Iris pigment epithelial cell (primary cell): Measurements from ENCODE around the gene KRTAP4-16.
"Not testable (repeated sequence)": the region's sequence is repeated elsewhere in the genome, so short reads cannot be mapped to it uniquely, and the experiment has no call there.

Source experiments
- DNase-seq: peaks from one replicate; pipeline ENCODE4 v3.0.0-alpha.2; 2011; ENCODE audit warnings: low read depth

KRTAP4-16 gene

DNA sequence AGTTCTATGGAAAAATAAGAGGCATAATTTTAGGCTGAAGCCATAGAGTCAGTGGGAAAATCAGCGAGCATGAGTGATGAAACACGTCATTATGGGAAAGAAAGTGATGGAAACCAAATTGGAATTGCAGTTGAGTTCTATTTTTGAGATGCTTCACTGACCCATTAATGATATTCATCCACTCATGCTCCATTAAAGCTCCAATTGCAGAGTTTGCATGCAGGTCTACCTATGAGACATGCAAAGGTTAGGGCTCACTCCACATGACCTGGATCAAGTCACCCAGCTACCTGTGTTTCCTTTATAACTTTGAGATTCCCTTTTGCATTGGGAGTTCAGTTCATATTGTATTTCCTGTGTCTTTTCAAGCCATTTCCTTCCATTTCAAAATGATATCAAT lies 28.3 kb downstream of the KRTAP4-16 start:
- no peak for DNase-seq

DNA sequence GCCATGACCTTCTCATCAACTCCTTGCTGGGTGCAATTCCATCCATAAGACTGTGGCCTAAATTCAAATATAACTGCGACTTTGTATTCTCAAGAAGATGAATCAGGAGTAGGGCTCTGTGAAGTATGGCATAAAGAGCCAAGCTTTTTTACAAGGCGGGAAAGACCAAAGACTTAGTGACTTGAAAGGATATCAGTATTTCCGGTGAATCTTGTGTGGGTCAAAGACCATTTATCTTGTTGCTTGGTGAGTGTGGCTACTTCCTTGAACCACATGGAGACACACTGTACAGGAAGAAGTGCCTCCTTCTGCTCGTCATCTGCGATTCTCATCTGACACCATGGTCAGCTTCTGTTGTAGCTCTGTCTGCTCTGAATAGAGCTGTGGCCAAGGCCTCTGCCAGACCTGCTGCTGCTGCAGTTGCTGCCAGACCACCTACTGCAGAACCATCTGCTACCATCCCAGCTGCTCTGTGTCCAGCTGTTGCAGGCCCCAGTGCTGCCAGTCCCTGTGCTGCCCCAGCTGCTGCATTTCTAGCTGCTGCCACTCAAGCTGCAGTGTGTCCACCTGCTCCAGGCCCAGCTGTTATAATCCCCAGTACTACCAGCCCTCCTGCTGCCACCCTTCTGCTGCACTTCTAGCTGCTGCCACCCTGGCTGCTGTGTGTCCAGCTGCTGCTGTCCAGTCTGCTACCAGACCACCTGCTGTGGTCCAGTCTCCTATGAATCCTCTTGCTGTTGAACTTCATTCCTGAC lies 30.2 kb downstream of the KRTAP4-16 start:
- no peak for DNase-seq

DNA sequence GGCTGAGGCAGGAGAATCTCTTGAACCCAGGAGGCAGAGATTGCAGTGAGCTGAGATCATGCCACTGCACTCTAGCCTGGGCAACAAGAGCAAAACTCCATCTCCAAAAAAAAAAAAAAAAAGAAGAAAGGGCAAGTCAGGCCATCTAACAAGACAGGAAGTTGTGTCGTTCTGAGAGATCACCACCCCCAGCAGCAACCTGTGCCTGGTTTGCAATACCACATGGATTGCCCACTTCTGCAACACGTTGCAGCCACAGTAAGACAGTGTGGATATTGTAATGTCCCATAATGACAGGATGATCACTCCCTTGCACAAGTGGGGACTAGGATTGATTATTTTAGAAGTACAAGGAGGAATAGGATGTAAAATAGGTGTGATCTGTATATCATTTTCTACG lies 33.0 kb downstream of the KRTAP4-16 start:
- no peak for DNase-seq

DNA sequence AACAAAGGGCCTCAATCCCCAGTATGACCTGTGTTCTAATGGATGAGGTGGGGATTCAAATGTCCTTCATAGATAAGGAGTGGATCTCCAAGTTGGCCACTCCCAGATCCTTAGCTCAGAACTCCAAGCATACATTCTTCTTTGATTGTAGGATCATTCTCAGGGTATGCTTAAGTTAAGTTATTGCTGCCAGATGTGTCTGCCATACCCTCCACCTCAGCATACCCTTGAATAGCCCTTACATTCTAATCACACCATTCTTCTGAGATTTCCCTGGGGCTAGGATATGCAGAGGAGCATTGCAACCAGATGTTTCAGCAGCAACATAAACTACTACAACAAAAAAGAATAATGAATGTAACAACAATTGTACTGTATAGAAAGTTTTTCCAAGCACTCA lies 34.7 kb downstream of the KRTAP4-16 start:
- no peak for DNase-seq

DNA sequence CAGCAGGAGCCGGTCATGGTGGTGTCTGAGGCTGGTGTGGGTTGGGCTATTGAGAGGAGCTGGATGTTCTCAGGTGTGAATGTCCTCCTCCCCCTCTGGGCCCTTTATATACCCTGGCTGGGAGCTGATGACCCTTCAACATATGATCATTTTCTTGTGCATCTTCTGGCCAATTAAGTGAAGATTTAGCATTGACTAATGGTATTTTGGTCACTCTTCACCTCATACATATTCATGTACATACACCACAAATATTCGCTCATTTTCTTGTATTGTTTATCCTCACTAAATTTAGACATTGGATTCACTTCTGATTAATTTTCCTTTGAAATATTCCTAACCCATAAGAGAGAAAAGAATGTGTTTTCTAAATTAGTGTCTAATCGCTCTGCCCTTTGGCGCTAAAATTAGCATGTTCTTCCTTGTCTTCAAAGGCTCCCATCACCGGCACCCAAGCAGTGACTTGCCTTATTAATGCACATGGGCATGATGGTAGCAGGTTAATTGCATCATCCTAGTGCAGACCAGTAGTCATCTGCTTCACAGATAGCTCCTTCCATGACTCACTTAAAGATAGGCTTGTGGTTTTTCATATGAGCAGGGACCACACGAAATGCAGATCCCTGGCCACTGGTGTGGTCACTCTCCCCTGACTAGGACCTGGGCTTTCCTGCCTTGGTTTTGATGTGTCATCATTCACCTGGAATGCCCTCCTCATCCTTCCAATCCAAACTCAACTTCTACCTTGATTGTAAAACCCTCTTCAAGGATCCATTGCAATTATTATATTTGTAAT lies 36.0 kb downstream of the KRTAP4-16 start, which contains the start of gene KRTAP2-4:
KRTAP2-4 (minus strand) TSS at position 51 of the 796 bp plus-strand sequence; CDS start at position 17, 34 bp downstream.
- peak; percentile 95 for DNase-seq

DNA sequence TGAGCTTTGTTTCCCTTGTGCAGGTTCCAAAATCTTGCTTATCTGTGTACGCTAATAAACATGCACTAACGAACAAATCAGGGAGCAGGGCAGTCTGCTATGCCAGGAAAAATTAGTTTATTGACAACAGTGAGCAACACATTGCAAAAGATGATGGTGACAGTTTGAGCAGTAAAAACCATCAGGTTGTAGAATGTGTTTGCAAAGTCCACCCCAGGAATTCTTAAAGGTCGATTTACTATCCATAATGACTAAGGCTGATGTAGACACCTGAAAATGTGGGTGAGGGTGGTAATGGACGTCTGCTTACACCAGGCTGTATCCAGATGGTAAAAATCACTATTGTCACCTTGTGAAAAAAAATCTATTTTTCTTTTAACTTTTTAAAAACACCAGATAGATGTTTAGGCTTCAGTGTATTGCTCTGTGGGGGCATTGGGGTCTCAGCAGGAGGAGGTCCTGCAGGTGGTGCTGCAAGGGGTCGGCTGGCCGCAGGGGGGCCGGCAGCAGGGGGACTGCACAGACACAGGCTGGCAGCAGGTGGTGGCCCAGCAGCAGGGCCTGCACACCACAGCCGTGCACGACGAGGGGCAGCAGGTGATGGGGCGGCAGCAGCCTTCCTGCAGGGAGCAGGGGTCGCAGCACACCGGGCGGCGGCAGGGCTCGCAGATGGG lies 36.9 kb downstream of the KRTAP4-16 start:
- DNase-seq: not testable (repeated sequence)

DNA sequence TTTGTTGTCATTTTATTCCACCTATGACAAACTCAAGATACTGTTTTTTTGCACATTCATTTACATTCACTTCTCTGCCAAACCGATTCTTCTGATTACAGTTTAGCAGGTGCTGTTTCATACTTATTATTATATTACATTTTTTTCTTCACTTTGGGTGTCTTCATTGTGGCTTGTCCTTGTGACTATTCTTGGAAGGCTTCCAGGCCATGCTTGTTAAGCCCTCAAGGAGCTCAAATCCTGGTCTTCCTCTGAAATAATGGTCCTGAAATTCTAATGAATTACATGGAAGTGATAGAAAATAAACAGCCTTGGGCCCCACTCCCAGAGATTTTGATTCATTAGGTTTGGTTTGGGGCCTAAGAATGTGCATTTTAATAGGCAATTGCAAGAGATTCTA lies 37.7 kb downstream of the KRTAP4-16 start:
- no peak for DNase-seq

DNA sequence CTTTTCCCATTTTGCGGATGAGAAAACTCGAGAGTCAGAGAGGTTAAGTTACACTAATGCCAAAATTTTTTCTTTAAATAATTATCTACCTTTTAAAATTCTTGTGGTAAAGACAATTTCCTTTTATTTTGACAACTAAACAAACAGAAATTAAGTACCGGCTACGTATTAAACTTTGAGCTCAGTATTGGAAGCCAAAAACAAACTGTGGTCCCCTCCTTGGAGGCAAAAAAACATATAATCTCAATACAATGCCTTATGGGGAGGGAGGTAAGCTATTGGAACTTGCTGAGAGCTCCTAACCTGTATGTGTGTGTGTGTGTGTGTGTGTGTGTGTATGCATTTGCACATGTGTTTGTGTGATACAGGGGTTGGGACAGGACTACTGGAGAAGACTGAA lies 38.6 kb downstream of the KRTAP4-16 start:
- DNase-seq: no peak

DNA sequence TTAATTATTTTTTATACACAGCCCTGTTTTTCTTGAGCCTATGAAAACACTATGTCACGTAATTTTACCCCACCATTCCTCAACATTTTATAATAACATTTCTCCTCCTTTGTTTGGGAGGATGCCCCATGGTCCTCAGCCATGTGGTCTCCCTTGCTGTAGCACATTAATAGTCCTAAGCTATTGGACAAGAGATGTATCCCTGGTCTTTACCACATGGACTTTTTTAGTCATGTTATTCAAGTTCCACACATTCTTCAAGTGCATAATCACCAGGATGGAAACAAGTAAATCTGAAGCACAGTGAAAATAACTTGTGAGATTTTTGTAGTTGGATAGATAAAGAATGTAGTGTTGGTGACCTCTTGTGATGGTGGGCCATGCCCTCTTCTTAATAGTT lies 40.0 kb downstream of the KRTAP4-16 start:
- DNase-seq: peak; percentile 97

DNA sequence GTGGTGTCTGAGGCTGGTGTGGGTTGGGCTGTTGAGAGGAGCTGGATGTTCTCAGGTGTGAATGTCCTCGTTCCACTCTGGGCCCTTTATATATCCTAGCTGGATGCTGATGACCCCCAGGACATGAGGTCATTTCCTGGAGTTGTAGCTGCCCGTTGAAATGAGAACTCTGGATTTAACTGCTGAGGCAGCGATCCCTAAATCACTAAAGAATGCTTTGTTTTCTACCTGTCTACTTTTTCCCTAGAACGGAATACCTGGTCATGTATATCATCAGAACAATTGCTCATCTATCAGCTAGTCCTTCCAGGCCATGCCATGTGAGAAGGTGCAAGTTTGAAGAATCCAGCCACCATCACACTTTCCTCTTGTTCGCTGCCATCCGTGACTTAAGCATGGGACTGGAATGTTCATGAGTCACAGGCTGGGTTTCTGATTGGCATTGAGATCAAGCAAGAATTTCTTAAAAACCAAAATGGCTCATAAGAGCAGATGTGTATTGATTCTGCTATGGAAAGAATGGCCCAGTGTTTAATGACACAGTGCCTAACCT lies 41.9 kb downstream of the KRTAP4-16 start, which contains the start of gene KRTAP2-3:
KRTAP2-3 (minus strand) TSS at position 63 of the 553 bp plus-strand sequence. CDS start 64 bp downstream, outside the sequence.
- DNase-seq: peak; percentile 96

DNA sequence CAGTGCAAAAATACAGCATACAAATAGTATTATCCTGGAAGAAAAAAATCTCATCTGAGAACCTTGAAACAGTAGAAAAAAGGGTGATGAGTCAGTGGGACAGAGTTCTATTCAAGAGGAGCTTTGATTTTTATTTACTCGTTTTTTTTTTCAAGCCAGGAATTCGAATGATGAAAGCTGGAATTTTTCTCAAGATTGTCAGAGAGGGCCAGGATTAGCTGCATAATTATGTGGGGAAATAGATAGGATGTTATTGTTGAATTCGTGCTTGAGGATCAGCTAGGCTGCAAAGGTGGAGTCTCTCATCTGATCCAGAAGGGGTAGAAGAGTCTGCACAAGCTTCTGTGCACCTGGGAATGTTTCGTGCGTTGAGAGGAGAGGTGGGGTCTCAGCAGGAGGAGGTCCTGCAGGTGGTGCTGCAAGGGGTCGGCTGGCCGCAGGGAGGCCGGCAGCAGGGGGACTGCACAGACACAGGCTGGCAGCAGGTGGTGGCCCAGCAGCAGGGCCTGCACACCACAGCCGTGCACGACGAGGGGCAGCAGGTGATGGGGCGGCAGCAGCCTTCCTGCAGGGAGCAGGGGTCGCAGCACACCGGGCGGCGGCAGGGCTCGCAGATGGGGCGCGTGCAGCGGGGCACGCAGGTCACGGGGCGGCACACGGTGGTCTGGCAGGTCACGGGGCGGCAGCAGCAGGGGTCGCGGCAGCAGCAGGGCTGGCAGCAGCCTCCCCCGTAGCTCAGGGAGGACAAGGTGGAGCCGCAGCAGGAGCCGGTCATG lies 42.5 kb downstream of the KRTAP4-16 start:
- peak; percentile 96 for DNase-seq

DNA sequence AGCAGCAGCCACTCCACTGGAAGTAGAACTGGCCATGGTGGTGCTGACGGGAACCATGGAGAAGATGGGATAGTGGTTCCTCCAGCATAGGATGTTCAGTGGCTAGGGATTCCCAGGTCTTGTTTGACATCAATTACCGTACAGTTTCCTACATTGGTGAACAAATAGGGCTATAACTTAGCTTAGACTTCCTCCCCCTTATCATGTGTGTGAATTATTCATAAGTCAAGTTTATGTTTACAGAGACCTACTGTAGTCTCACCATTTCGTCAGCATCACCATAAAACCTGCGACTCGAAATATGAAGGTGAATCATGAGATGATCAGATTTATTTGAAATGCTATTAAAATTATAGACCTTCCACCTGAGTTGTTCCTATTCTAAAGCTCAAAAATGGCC lies 43.3 kb downstream of the KRTAP4-16 start:
- peak; percentile 58 for DNase-seq

DNA sequence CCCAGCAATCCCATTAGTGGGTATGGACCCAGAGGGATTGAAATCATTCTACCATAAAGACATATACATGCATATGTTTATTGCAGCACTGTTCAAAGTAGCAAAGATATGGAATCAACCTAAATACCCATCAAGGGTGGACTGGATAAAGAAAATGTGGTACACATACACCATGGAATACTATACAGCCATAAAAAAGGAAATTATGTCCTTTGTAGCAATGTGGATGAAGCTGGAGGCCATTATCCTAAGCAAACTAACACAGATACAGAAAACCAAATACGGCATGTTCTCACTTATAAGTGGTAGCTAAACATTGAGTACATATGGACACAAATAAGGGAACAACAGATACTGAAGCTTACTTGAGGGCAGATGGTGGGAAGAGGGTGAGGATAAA lies 44.5 kb downstream of the KRTAP4-16 start:
- DNase-seq: no peak

DNA sequence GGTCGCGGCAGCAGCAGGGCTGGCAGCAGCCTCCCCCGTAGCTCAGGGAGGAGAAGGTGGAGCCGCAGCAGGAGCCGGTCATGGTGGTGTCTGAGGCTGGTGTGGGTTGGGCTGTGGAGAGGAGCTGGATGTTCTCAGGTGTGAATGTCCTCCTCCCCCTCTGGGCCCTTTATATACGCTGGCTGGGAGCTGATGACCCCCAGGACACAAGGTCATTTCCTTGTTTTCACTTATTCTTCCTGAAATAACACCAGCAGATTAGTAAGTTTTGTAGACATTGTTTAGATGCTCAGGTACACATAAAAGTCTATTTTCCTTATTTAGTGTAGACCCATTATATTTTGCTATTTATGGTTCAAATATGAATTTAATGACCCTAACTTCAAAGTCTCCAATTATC lies 46.9 kb downstream of the KRTAP4-16 start, which contains the start of gene KRTAP2-2:
KRTAP2-2 (minus strand) TSS at position 101 of the 400 bp plus-strand sequence; CDS start at position 82, 19 bp downstream.
- DNase-seq: not testable (repeated sequence)

DNA sequence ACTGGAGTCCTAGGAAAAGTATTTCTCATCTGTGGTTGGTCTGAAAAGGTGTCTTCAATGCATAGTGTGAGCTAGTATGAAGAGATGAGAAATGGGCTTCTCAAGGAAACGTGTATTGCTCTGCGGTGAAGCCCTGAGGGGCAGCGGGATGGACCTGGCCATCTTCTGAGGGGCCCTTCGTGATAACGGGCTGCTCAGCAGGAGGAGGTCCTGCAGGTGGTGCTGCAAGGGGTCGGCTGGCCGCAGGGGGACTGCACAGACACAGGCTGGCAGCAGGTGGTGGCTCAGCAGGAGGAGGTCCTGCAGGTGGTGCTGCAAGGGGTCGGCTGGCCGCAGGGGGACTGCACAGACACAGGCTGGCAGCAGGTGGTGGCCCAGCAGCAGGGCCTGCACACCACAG lies 47.5 kb downstream of the KRTAP4-16 start:
- not testable (repeated sequence) for DNase-seq

DNA sequence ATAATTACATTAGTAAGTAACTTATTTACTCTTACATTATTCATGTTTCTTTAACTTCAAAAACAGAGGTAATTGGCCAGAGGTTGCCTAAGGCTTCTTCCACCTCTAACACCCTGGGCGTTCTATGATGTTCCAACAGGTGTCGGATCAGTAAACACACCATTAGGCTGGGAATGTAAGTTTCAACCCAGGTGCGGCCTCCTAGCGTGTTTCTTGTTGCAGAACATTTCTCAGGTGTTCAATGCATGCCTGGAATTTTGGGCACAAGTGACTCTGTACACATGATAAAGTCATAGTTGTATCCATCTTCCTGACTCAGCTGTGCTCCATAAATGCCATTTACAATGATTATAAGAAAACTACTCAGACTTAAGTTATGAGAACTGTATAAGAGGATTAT lies 48.0 kb downstream of the KRTAP4-16 start:
- no peak for DNase-seq

DNA sequence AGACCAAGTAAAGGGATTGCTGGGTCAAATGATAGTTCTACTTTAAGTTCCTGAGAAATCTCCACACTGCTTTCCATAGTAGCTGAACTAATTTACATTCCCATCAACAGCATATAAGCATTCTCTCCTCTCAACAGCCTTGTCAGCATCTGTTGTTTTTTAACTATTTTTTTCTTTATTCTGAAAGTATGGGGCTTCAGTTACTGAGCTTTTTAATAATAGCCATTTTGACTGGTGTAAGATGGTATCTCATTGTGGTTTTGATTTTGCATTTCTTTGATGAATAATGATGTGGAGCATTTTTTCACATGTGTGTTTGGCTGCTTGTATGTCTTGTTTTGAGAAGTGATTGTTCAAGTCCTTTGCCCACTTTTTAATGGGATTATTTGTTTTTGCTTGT lies 49.4 kb downstream of the KRTAP4-16 start:
- DNase-seq: peak; percentile 53
